ENCODE measurements around the gene MACC1. TPM values are rescaled to one million over a fixed set of nuclear protein-coding genes. Genes with fewer than 3 reads are reported as not detected.

Gene MACC1
- total and polyA plus RNA-seq, 10 of the 15 experiments (the other 5 are each of a cell fraction or from before 2014, with no cell fraction given): 6.0 to 61.1 (median 12.7) TPM

DNA sequence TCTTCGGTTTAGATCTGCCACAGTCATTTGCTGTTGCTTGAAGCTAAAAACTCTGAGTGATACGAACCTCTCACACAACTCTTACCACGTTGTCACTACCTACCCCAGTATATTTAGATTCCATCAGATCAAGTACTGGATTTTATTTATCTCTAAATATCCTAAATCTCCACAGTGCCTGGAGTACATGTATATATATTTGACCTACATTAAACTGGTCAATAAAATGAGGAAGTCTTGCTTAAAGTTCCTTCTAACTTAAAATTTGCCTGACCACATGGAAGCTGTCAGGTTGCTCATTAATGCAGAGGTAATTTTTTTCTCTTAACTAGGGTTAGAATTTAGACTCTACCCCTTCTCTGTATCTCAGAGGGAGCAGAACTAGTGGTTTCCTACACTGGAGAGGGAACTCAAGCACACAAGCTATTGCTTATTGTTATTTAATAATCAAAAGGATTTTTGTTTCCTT lies 3.1 kb upstream of the MACC1 start (continued):
- 0 out of 2 replicates have a peak, but pooled peaks have one; percentile 0 for TF ChIP-seq REST (IDR thresholded peaks at IDR 0.05; ENCODE audit: low read depth, low read length)
- peak; percentile 13; the same call in 1 of the 2 replicates for TF ChIP-seq POLR2AphosphoS2 (IDR thresholded peaks at IDR 0.05; ENCODE audit: low read depth, low read length)
- peak; percentile 78; the same call in 1 of the 2 replicates for TF ChIP-seq PAX8 (IDR thresholded peaks at IDR 0.05)
- peak; percentile 81; the same call in 1 of the 2 replicates for TF ChIP-seq SPI1 (IDR thresholded peaks at IDR 0.05; ENCODE audit: borderline replicate concordance, insufficient read depth, low read depth, low read length)

- DNase-seq (ENCODE audit: low read depth, low spot score) (peak; percentile 99), FAIRE-seq (peak; percentile 96), ATAC-seq (peak; percentile 72)
- Histone ChIP-seq H4K20me1 (ENCODE audit: control insufficient read depth, insufficient read depth) (no peaks in the 10 kb centered on the region), H3K4me1 (ENCODE audit: control insufficient read depth, insufficient read depth, low read length) (peaks cover 35% of the 10 kb centered on the region), H3K36me3 (ENCODE audit: control insufficient read depth in 2 of 2, insufficient read depth in 2 of 2, low read length in 1 of 2) (no peaks in the 10 kb centered on the region), H3K4me3 (peak overlapping the region; percentile 44; the same call in 1 of the 2 replicates), H3K9ac (ENCODE audit: control insufficient read depth, insufficient read depth, low read length) (peak overlapping the region; percentile 65), H2AFZ (ENCODE audit: control insufficient read depth, low read depth, low read length) (peak overlapping the region; percentile 66), H3K27me3 (replicated peaks in 1 of 2; ENCODE audit: control insufficient read depth in 2 of 2, insufficient read depth in 2 of 2, low read length in 1 of 2) (no peaks in the 10 kb centered on the region), H3K4me2 (ENCODE audit: control insufficient read depth, insufficient read depth) (peak overlapping the region; percentile 91), H3K9me3 (replicated peaks; ENCODE audit: control insufficient read depth, insufficient read depth, low read length) (no peaks in the 10 kb centered on the region; the same call in 1 of the 3 replicates), H3K79me2 (ENCODE audit: control insufficient read depth, insufficient read depth, low read length) (peaks cover 28% of the 10 kb centered on the region), H3K27ac (ENCODE audit: control insufficient read depth, insufficient read depth) (peak overlapping the region; percentile 98)
- BruUV-seq (replicated peaks): TSS peak; percentile 41
- ChIA-PET RAD21 (ENCODE audit: unreplicated experiment) (interaction anchor here (0.7 to 7.9 kb wide), 29 partner anchors 10 to 237 kb away, joined by 3 to 230 read pairs (median 12); partner anchors contain the start of gene ITGB8), CTCF (interaction anchor here (0.6 to 8.1 kb wide), 22 partner anchors 17 to 379 kb away, joined by 3 to 159 read pairs (median 8); partner anchors contain the start of gene ITGB8), POLR2A (interaction anchor here (0.5 to 5.9 kb wide), 27 partner anchors 11 to 115 kb away, joined by 3 to 151 read pairs (median 7); partner anchors contain the start of gene ITGB8), SMC1A (ENCODE audit: uncharacterized antibody, unreplicated experiment) (interaction anchor here (0.7 to 16.9 kb wide), 30 partner anchors 16 to 237 kb away, joined by 3 to 474 read pairs (median 7); partner anchors contain the start of gene ITGB8)
- 0% methylated on average over 7 of the region's 7 CpGs for WGBS (ENCODE audit: insufficient coverage, insufficient replicate concordance, low lambda C conversion rate, missing lambda C conversion rate)
- intact Hi-C loops (cut with micrococcal nuclease; ENCODE audit: unreplicated experiment) (loop anchor here (1.0 to 2.0 kb wide), 4 partner anchors 19 to 92 kb away; no protein-coding TSS in a partner anchor), in situ Hi-C loops (cut with MboI) (loop anchor here (5.0 kb wide), 1 partner anchor 68 kb away; no protein-coding TSS in a partner anchor)
- TF ChIP-seq BHLHE40 (IDR thresholded peaks at IDR 0.05; ENCODE audit: borderline replicate concordance in 1 of 2, low read depth in 2 of 2, low read length in 1 of 2) (peak; percentile 85 to 90), BMI1 (IDR thresholded peaks at IDR 0.05; ENCODE audit: borderline replicate concordance) (peak; percentile 80; the same call in 1 of the 2 replicates), SP1 (IDR thresholded peaks at IDR 0.05; ENCODE audit: low read depth, low read length) (peak; percentile 95), SIN3A (IDR thresholded peaks at IDR 0.05; ENCODE audit: low read depth, low read length) (no peak), ZNF622 (IDR thresholded peaks at IDR 0.05) (no peak), CBX3 (IDR thresholded peaks at IDR 0.05; ENCODE audit: borderline replicate concordance, low read depth) (no peak), NRF1 (conservative IDR thresholded peaks at IDR 0.05; ENCODE audit: low read depth, low read length) (no peak), FOS (IDR thresholded peaks at IDR 0.05; ENCODE audit: borderline replicate concordance, extremely low read depth, insufficient read length) (no peak), IKZF1 (conservative IDR thresholded peaks at IDR 0.05) (peak; percentile 98)
- TF ChIP-seq, protein P1, sequence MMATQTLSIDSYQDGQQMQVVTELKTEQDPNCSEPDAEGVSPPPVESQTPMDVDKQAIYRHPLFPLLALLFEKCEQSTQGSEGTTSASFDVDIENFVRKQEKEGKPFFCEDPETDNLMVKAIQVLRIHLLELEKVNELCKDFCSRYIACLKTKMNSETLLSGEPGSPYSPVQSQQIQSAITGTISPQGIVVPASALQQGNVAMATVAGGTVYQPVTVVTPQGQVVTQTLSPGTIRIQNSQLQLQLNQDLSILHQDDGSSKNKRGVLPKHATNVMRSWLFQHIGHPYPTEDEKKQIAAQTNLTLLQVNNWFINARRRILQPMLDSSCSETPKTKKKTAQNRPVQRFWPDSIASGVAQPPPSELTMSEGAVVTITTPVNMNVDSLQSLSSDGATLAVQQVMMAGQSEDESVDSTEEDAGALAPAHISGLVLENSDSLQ (IDR thresholded peaks at IDR 0.05): peak; percentile 44; the same call in 1 of the 2 replicates
- TF ChIP-seq, protein P2, sequence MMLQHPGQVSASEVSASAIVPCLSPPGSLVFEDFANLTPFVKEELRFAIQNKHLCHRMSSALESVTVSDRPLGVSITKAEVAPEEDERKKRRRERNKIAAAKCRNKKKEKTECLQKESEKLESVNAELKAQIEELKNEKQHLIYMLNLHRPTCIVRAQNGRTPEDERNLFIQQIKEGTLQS (IDR thresholded peaks at IDR 0.05; ENCODE audit: borderline replicate concordance, extremely low read depth, low read depth, low read length): no peak
Observed at GRCh38 chr7:20219446-20220292, 2.5 kb upstream of the MACC1 start.

All from GM12878 (cell line).